ENCODE measurements around the gene KLF16.
A peak's percentile ranks its signal among the peaks of the same experiment; 100 is the strongest.

KLF16 gene

DNA sequence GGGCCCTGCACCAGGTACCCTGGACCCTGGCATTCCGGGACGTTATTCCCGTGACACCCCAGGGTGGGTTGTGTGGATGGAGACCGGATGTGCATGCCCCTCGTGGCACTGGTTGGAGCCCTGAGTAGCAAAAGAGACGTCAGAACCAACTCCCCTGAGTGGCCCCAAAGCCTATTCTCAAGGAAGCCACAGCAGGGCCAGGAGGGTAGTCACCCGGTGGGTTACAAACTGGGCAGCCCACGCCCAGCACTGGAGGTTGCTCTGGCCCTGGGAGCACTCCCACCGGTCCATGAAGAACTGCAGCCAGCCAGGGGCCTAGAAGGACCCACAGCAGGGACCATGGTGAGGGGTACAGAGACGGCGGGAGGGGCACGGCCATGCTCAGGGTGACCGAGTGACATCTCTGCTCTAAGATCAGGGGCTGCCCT, 7.5 kb downstream of the KLF16 start:
- no peak for DNase-seq (ENCODE audit: low read depth in 2 of 2, low spot score in 1 of 2)

DNA sequence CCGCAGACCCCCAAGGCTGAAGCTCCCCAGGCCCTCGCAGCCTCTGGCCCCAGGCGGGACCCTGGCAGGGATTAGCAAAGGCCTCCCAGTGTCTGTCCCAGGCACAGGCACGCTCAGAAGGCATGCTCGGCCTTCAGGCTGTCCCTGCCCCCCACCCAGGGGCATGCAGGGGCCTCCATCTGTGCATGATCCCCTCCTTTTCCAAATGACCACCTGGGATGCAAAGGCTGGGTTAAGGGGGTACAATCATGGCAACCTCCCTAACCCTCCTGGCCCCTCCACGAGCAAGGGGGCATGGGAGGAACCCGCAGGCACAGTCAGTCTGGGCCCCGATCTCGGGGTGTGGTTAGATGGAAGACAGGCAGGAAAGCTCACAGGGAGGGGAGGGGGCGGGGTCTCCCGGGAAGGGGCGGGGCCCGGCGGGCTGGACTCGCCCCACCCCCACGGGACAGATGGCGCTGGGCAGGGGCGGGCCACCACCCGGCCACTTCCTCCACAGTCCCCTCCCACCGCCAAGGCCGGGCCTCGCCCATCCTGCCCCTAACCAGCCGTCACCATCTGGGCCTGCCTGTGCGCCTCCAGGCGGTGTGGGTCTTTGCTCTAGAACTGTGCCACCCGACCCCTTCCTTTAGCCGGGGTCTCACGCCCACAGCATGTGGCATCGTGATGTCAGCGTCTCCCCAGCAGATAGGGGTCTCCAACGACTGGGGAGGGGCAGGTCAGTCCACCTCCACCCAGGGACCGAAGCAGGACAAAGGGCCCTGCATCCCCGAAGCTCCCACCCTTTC, 8.1 kb downstream of the KLF16 start:
- peak in 1 of 2 donors; percentile 66 for DNase-seq (ENCODE audit: low read depth in 2 of 2, low spot score in 1 of 2)

DNA sequence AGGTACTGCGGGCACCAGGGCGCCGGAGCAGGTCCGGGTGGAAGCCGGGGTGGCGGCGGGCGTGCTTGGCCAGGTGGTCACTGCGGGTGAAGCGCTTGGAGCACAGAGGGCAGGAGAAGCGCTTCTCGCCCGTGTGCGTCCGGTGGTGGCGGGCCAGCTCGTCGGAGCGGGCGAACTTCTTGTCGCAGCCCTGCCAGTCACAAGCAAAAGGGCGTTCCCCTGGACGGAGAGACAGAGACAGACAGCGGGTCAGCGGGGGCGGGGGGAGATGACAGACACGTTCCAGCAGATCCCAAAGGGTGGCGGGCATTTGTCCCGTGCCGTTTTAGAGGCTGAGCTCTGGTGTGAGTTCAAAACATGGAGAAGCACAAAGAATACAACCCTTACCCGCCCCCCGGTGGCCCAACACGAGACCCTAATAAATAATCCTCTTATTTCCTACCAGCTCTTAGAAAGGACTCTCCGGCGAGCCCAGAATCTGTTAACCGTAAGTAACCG, 8.8 kb downstream of the KLF16 start:
- DNase-seq (ENCODE audit: low read depth in 2 of 2, low spot score in 1 of 2): no peak

DNA sequence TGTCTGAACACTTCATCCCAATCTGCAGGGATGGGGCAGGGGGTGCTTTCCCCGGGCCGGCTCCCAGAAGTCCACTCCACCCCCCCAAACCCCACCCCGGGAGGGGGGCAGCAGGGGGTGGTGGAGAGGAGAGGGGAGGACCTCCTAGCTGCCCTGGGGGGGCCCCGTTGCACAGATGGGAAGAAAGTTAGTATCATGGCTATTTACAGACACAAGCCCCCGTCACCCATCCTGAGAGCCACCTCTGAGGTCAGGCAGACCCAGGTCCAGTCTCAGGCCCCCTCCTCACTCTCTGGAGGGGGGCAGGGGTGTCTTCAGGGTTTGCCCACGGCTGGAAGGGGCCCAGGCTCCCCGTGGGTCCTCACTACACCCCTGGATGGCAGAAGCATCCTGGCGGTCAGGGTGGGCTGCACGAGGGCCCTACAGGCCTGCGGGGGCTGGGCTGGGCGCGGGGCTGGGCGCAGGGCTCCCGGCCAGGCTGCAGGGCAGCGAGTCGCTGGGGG, 9.3 kb downstream of the KLF16 start:
- DNase-seq (ENCODE audit: low read depth in 2 of 2, low spot score in 1 of 2): no peak

DNA sequence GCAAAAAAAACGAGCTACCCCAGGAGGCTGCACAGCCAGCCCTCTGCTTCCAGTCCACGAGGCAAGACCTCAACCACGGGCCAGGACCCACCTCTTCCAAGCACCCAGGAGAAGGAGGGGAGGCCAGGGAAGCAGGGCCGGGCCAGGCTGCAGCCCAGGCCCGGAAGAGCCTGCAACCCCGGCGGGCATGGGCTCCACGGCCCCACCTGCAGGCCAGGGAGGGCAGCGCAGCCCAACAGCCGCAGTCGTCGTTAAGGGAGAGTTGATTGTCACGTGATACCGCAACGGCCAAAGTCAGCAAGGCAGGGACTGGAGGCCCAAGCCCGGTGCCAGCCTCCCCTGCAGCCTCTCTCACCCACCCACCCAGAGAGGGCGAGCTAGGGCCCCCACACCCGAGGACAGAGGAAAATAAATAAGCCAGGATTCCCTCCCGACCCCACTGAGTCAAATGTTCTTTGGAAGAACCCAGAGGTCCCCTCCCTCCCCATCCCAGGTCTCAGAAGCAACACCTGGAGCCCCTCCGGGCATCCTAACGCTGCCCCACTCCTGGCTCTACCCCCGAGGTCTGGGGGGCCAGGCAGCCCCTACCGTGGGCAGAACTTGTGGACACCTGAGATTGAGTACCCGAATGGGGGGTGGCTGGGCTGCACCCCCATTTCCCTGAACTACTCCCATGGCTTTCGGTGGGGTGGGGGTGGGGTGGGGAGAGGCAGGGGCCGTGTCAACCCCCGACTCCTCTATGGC, 9.9 kb downstream of the KLF16 start:
- peak in 1 of 2 donors; percentile 63 for DNase-seq (ENCODE audit: low read depth in 2 of 2, low spot score in 1 of 2)

DNA sequence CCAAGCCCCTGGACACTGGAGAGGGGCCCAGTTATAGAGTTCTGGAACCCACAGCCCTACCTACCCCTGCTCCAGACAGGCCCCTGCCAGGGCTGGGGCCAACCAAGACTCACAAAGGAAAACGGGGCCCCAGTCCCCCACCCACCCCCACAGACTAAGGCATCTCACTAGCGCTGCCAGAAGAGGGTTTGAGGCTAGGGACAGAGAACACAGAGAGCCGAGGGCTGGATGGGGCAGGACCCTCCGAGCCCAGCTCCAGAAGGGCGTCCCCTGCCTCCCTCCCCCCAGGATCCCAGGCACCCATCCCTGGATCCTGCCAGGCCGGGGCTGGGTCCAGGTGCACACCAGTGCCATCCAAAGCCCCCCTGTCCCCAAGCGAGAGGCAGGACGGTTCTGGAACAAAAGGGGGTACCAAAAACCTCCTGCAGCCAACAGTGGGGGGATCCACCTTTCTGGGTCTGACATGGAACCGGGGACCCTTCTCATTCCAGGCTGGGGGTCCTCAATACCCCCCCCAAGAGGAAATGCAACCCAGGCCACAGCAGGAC, 10.7 kb downstream of the KLF16 start:
- no peak for DNase-seq (ENCODE audit: low read depth in 2 of 2, low spot score in 1 of 2)

DNA sequence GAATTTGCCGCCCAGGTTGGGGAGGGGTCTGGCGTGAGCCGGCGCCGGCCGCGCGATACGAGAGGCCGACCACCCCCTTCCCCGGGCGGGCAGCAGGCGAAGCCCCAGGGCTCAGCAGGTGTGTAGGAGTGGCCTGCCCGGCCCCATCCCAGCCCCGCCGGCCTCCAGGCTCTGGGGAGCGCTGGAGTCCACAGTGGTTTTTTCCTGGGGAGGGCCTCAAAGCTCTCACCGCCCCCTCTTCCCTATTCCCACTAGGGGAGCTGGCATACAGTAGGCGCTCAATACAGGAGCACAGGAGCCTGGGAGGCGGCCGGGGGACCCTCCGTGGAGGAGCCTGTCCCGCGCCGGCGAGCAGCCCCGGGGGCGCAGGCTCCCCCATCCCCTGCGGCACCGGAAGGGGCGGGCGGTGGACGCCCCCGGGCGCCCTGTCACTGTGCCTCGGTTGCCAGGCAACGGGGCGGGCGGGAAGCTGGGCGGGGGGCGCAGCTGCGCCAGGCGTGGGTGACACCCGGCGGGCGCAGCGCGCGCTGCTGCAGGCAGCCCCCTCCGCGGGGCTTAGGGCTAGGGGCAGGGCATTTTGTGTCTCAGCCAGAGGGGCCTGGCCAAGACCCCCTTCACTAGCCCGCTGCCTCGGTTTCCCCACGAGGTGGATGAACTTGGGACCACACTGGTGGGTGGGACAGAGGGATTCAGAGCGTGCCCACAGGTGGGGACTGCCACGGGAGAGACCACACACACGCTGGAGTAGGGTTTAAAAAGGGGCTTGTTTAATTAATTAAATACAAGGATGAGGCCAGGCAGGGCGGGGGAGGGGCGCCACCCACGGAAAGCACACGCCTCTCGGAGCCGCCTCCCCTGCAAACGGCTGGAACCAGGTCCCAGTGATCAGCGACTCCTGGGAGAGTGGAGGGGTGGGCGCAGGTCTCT, 11.5 kb downstream of the KLF16 start:
- no peak for DNase-seq (ENCODE audit: low read depth in 2 of 2, low spot score in 1 of 2)

DNA sequence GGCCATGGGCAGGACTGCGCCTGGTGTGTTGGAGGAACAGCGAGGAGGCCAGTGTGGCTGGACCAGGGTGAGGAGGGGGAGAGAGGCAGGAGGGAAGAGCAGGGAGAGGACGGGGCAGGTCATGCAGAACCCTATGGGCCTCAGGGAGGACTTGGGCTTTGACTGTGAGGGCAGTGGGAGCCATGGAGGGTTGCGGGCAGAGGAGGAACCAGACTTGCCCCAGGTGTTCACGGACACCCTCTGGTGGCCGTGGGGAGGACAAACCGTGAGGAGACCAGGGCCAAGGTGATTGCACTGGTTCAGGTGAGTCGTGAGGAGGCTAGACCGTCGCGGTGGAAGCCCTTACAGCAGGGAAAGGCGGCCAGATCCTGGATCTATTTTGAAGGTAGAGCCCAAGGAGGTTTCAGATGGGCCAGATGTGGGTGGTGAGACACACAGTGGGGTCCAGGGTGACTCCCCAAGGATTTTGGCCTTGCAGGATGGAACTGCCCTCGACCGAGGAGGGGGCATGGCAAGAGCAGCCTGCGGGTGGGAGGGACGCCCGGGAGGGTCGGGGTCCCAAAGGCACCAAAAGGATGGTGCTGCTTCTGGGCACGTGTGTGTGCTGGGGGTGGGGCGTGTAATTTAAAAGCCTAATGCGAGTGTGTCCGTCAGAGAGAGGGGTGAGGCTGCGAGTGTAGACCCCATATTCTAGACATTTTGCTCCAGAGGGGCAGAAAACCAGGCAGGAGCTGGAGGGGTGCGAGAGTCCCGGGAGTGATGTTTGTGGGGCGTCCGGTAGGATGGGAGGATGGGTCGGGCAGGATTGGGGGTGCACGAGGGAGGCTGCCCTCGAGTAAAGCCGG, 12.3 kb downstream of the KLF16 start:
- no peak for DNase-seq (ENCODE audit: low read depth in 2 of 2, low spot score in 1 of 2)

DNA sequence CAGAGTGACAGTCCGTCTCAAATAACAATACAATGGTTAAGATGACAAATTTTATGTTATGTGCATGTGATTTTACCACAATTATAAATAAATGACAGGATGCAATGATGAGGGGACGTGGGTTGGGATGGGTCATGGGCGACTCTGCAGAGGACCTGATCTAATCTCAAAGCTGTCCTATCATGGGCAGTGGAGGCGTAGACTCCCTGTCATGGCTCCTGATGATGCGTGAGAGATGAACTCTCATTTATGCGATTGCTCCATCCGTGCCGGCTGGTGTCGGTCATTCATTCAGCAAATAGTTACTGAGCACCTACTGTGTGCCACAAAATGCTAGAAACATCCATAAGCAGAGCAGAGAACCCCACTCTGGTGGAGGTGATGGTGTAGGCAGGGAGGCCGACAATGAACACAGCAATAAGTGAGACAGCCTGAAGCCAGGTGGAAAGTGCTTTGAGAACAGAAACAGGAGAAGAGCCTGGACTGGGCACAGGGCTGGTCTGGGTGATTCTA, 13.4 kb downstream of the KLF16 start:
- DNase-seq (ENCODE audit: low read depth in 2 of 2, low spot score in 1 of 2): no peak

DNA sequence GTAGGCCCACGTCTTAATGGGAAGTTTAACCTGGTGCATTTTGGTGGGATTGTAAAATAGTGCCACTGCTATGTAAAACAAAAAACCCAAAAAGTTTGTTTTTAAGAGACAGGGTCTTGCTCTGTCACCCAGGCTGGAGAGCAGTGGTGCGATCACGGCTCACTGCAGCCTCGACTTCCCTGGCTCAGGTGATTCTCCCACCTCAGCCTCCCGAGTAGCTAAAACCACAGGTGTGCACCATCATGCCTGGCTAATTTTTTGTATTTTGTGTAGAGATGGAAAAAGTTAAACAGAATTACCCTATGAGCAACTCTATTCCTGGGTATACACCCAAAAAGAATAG, 14.3 kb downstream of the KLF16 start:
- DNase-seq (ENCODE audit: low read depth in 2 of 2, low spot score in 1 of 2): no peak

DNA sequence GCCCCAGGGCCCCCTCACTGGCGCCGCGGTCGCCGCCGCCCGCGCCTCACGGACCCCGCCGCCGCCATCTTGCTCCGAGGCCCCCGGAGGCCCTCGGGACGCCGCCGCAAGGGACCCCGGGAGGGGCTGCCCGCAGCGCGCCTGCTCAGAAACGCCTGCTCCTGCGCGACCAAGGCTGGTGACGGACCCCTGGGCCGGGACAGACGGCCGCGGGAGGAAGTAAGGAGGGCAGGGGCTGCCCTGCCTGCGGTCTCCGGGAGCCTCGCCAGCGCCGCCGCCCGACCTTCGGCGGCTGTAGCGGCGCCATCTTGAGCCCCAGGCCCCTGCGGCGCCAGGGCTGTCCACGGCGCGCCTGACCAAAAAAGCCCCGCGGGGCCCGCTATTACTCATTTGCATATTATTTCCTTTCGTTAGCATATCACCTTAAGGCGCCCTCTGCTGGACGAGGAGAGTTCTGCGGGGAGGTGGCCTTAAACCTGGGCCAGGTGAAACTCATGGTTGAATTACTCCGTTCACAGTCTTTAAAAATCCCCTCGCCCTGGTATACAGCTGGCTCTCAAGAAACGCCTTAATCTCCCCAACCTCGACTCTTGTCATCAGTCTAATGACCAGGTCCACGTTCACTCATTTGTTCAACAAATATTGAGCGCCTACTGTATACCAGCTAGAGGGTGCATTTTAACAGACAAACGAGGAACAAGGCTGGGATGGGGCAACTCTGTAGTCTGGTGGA, 14.8 kb downstream of the KLF16 start, which contains the start of gene REXO1:
Gene REXO1, minus strand, starts transcription at position 85 of the 733 bp plus-strand sequence. CDS start 125 bp downstream, outside the sequence.
- DNase-seq (ENCODE audit: low read depth in 2 of 2, low spot score in 1 of 2): peak; percentile 96 to 98

DNA sequence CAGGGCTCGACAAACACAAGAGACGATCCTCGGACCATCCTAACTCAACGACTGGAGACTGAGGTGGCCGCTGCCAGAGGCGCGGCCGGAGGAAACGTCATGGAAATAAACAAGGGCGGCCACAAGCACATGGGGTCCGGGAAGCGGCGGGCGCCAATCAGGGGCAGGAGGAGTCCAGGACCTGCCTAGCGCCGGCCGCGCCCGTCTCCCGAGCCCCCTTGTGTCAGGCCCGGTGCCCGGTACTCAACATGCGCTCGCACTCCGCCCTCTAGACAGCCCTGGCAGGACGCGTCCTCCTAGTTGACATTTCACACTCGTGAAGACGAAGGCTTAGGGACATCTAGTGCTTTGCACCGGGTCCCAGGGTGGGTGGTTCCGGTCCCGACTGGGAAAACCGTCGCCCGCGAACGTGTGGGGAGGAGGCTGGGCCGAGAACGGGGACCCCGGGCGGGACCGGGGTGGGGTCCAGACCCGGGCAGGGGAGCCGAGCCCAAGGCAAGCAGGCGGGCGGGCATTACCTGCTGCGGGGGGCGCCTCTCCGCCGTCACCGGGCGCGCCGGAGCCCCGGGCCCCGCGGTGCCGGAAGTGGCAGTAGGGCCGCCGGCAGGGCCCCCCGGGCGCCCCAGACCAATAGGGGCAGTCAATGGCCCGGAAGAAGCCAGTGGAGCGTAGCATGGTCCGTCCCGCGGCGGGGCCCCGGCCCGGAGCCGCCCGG, 15.5 kb downstream of the KLF16 start:
- DNase-seq (ENCODE audit: low read depth in 2 of 2, low spot score in 1 of 2): no peak

DNA sequence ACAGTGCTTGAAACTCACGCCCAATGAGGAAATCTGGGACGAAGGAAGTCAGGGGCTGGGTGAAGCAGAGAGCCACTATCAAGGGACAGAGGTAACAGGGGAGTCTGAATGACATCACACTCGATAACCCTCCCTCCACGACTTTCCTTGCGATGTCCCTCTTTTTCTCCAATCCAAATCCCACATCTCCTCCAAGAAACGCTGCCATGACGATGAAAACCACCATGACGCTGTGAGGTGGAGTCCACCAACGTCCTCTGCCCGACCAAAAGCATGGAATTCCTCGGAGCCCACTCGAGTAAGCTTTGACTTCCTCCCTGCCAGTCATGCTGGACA, 16.1 kb downstream of the KLF16 start:
- no peak for DNase-seq (ENCODE audit: low read depth in 2 of 2, low spot score in 1 of 2)

DNA sequence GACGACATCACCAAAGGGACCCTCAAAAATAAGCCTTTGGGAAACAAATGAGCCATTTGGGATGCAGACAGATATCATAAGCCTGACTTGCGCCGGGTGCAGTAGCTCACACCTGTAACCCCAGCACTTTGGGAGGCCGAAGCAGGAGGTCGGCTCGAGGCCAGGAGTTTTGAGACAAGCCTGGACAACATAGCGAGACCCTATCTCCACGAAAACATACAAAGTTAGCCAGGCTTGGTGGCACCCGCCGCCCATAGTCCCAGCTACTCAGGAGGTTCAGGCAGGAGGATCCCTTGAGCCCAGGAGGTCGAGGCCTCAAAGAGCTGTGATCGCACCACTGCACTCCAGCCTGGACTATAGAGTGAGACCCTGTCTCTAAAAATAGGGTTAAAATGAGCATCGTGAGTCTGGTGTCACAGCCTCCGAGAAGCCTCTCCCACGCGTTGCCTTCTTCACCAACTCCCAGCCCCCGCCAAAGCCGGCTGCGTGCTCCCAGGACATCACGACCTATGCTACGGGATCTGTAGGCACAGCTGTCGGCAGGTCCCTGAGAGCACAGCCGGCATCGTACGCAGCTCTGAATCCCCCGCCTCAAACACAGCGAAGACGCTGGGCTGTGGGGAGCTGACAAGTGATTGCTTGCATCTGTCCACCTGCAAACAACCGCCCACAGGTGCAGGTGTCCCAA, 16.7 kb downstream of the KLF16 start:
- no peak for DNase-seq (ENCODE audit: low read depth in 2 of 2, low spot score in 1 of 2)

DNA sequence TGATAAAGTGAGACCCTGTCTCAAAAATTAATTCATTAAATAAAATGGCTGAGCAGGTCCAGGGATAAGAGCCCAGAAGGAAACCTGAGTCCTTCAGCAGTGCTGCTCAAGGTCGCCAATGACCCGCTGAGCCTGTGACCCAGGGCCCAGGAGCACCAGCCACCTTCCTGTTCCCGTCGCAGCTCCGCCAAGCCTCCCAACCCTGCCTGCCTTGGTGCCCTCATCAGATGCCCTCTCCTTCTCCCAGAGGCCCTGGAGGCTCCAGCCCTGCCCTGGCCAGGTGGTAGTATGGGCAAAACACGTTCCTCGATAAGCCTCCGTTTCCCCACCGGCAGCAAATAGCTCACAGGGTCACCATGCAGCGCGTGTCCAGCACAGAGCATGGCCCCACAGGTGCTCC, 17.7 kb downstream of the KLF16 start:
- no peak for DNase-seq (ENCODE audit: low read depth in 2 of 2, low spot score in 1 of 2)

DNA sequence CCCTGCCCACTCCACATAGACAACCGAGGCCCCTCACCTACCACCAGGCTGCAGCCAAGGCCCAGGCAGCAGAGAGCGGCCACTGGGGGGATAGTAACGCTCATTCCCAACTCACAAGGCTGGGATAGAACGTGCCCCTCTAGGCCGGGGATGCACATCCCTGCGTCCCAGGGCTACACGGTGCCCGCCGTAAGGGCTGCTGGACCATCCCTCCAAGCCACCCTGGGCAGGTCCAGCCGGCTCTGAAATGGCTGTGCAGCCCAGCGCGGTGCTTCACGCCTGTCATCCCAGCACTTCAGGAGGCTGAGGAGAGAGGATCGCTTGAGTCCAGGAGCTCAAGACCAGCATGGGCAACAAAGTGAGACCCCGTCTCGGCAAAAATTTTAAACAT, 18.3 kb downstream of the KLF16 start:
- DNase-seq (ENCODE audit: low read depth in 2 of 2, low spot score in 1 of 2): no peak

DNA sequence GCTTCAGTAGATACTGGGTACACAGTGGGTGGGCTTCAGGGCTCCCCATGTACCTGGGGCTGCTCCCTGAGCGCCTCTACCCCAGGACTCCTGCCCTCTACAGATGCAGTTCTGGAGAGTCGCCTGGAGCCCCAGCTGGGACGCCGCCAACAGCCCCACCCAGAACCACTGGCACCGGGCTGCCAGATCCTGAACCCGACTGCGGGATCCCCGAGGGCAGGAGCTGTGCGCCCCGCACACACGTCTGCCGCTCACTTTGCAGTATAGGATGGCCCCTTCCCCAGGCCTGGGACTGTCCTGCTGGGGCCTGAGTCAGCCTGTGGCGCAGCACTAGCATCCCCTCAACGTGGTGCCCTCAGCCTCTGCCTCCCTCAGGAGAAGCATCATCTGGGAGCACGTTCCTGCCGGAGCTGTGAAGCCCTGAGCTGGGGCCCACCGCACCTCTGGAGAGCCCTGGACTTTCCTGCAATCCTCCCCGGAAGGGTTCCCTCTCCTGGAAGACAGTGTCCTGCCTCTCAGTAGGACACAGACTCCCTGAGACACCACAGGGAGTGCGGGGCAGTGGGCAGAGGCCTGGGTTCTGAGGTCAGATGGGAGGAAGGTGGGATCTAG, 18.8 kb downstream of the KLF16 start:
- DNase-seq (ENCODE audit: low read depth in 2 of 2, low spot score in 1 of 2): no peak
